ENCODE data around the gene NFXL1.

The NFXL1 gene

DNA sequence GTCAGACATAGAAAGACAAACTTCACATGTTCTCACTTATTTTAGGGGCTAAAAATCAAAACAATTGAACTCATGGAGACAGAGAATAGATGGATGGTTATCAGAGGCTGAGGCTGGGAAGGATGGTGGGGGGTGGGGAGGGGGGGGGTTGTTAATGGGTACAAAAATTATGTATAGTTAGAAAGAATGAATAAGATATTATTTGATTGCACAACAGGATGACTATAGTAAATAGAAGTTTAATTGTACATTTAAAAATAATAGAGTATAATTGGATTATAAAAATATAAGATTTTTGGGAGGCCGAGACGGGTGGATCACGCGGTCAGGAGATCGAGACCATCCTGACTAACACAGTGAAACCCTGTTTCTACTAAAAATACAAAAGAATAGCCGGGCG is 109.8 kb downstream of the NFXL1 start:
- no peak overlapping the region for H3K27ac ChIP-seq (ENCODE audit: low read depth, low read length)
- H3K36me3 ChIP-seq (ENCODE audit: insufficient read depth, low read length): no peaks in the 10 kb centered on the region
- H3K4me1 ChIP-seq (ENCODE audit: insufficient read depth, low read length): no peaks in the 10 kb centered on the region
- no peak overlapping the region for H3K9ac ChIP-seq (ENCODE audit: low read depth, low read length)
- H3K4me3 ChIP-seq (ENCODE audit: low read length): no peak overlapping the region
- no peaks in the 10 kb centered on the region for H3K9me3 ChIP-seq (ENCODE audit: insufficient read depth, low read depth, low read length)
- 97% methylated on average over 7 of the region's 7 CpGs for WGBS
- H3K27me3 ChIP-seq (ENCODE audit: insufficient read depth, low read length): no peaks in the 10 kb centered on the region

DNA sequence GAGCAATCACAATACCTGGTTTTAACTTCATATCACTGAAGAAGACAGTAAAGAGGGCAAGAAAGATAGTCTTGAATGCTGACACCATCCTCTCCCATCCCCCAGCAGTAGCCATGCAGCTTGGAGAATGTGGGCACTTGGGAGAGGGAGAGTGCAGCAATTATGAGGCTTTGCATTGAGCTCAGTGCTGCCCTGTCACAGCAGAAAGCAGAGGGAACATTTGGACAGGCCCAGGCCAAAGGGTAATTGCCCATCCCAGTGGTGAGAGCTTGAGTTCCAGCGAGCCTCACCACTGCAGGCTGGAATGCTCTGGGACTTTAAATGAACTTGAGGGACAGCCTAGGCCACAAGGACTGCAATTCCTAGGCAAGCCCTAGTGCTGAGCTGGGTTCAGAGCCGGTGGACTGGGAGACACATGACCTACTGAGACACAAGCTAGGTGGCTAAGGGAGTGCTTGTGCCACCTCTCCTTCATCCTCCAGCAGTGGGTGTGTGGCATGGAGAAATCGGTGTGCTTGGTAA is 112.8 kb downstream of the NFXL1 start:
- H3K9me3 ChIP-seq (ENCODE audit: insufficient read depth, low read depth, low read length): no peaks in the 10 kb centered on the region

DNA sequence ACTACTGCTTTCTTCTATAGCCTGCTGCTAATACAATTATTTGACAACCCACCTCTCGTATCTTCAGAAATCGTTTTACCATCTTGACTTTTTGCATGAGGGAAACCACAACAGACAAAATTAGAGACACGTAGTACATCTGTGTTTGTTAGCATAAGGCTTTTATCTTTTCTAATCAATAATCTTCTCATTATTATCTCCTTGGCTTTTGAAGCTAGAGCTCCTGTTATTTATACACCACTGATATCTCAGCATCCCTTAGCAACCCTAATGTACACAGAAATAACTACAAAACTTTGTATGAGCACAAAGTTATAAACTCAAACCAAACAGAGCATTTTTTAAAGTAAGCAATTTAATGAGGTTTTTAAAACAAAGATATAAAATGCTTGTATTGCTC is 116.2 kb downstream of the NFXL1 start:
- Histone ChIP-seq H3K9me3 (ENCODE audit: insufficient read depth, low read depth, low read length) (no peaks in the 10 kb centered on the region), H3K36me3 (ENCODE audit: insufficient read depth, low read length) (no peaks in the 10 kb centered on the region), H3K27me3 (ENCODE audit: insufficient read depth, low read length) (no peaks in the 10 kb centered on the region), H3K4me3 (ENCODE audit: low read length) (no peak overlapping the region), H3K4me1 (ENCODE audit: insufficient read depth, low read length) (no peaks in the 10 kb centered on the region), H3K9ac (ENCODE audit: low read depth, low read length) (no peak overlapping the region), H3K27ac (ENCODE audit: low read depth, low read length) (no peak overlapping the region)
- WGBS: 81% methylated on average over 3 of the region's 3 CpGs

More for the DNA sequence above, 112.8 kb downstream of the NFXL1 start:
- H3K27me3 ChIP-seq (ENCODE audit: insufficient read depth, low read length): no peaks in the 10 kb centered on the region
- no peaks in the 10 kb centered on the region for H3K4me1 ChIP-seq (ENCODE audit: insufficient read depth, low read length)
- H3K36me3 ChIP-seq (ENCODE audit: insufficient read depth, low read length): no peaks in the 10 kb centered on the region
- H3K4me3 ChIP-seq (ENCODE audit: low read length): no peak overlapping the region
- no peak overlapping the region for H3K27ac ChIP-seq (ENCODE audit: low read depth, low read length)
- 95% methylated on average over 3 of the region's 3 CpGs for WGBS
- no peak overlapping the region for H3K9ac ChIP-seq (ENCODE audit: low read depth, low read length)
